GM12878 (cell line): ENCODE measurements around the gene LSM3. TPM values are rescaled to one million over a fixed set of nuclear protein-coding genes. Genes with fewer than 3 reads are reported as not detected.

Experiments
- ATAC-seq: fragments of 200-7000 bp; cut with Tn5 transposase; 3 replicates; pipeline ENCODE4 v1.9.1; 2020; ENCODE audit warnings: mild to moderate bottlenecking, moderate library complexity
- BruUV-seq: library from RNA; stranded (reverse); fragments of 400-500 nt; replicated peaks from 2 replicates; lab custom pipeline; 2021; lab: Mats Ljungman, UMichigan
- CTCF ChIA-PET: fragments of 300-600 bp; sonication (Branson Sonifier 250); formaldehyde crosslinking; extraction: SDS; loops from one replicate; lab custom pipeline; 2021; ENCODE audit warnings: inconsistent platforms; lab: Yijun Ruan, JAX
- POLR2A ChIA-PET: fragments of 350-600 bp; formaldehyde crosslinking; extraction: SDS; loops from one replicate; lab custom pipeline; 2021; ENCODE audit warnings: inconsistent platforms; lab: Charles Lee
- RAD21 ChIA-PET: fragments of 300-600 bp; sonication (Branson Sonifier 250); formaldehyde crosslinking; loops from one replicate; lab custom pipeline; 2023; ENCODE audit warnings: antibody characterized with exemption; ENCODE audit not compliant: unreplicated experiment; lab: Charles Lee
- SMC1A ChIA-PET: fragments of 300-600 bp; sonication (Branson Sonifier 250); formaldehyde crosslinking; loops from one replicate; lab custom pipeline; 2023; ENCODE audit not compliant: unreplicated experiment, uncharacterized antibody; lab: Charles Lee
- DNase-seq: peaks from one replicate; pipeline ENCODE4 v3.0.0-alpha.2; 2011; ENCODE audit warnings: low read depth, low spot score
- FAIRE-seq: peaks from 3 replicates; lab custom pipeline; 2011; peaks lifted over from hg19 to GRCh38; lab: Jason Lieb, UNC
- H2AFZ ChIP-seq: 2 replicates; pipeline ENCODE4 v1.6.0; 2011; ENCODE audit warnings: low read depth, low read length, control low read depth; ENCODE audit not compliant: control insufficient read depth
- H3K27ac ChIP-seq: 2 replicates; pipeline ENCODE4 v1.5.1; 2011; ENCODE audit warnings: control low read depth; ENCODE audit not compliant: control insufficient read depth, insufficient read depth
- H3K27me3 ChIP-seq, 2 experiments: replicated peaks in 1 of 2; 2 replicates each; pipeline versions ENCODE4 v1.6.0 to v1.6.1; 2011; ENCODE audit warnings: low read length in 1 of 2; ENCODE audit not compliant: control insufficient read depth in 2 of 2, insufficient read depth in 2 of 2
- H3K36me3 ChIP-seq, 2 experiments: 2 replicates each; pipeline ENCODE4 v1.5.1; 2011; ENCODE audit warnings: low read length in 1 of 2; ENCODE audit not compliant: control insufficient read depth in 2 of 2, insufficient read depth in 2 of 2
- H3K4me1 ChIP-seq: 2 replicates; pipeline ENCODE4 v1.6.1; 2011; ENCODE audit warnings: mild to moderate bottlenecking, low read length, moderate library complexity, mixed read lengths; ENCODE audit not compliant: control insufficient read depth, insufficient read depth
- H3K4me2 ChIP-seq: 2 replicates; pipeline ENCODE4 v1.6.0; 2011; ENCODE audit warnings: control low read depth; ENCODE audit not compliant: control insufficient read depth, insufficient read depth
- H3K4me3 ChIP-seq: fragments of 200-600 bp; sonication (generic); 2 replicates; pipeline ENCODE4 v1.5.1; 2016
- H3K79me2 ChIP-seq: 2 replicates; pipeline ENCODE4 v1.6.0; 2011; ENCODE audit warnings: low read length; ENCODE audit not compliant: control insufficient read depth, insufficient read depth
- H3K9ac ChIP-seq: 2 replicates; pipeline ENCODE4 v1.8.0; 2011; ENCODE audit warnings: low read length, control low read depth, mixed read lengths; ENCODE audit not compliant: control insufficient read depth, insufficient read depth
- H3K9me3 ChIP-seq: replicated peaks from 3 replicates; pipeline ENCODE4 v1.5.1; 2011; ENCODE audit warnings: mild to moderate bottlenecking, low read length; ENCODE audit not compliant: control insufficient read depth, insufficient read depth
- H4K20me1 ChIP-seq: 2 replicates; pipeline ENCODE4 v1.6.0; 2011; ENCODE audit not compliant: control insufficient read depth, insufficient read depth
- EED ChIP-seq: sonication (generic); IDR thresholded peaks from 2 replicates; pipeline ENCODE4 v1.6.1; 2016; ENCODE audit warnings: antibody characterized with exemption, low read depth
- ETV6 ChIP-seq, 2 experiments: fragments of 450-650 bp in 1 of 2; IDR thresholded peaks in 1 of 2; conservative IDR thresholded peaks in 1 of 2; 2 replicates each; pipeline ENCODE4 v1.6.1; 2014; ENCODE audit warnings: antibody characterized with exemption in 1 of 2, borderline replicate concordance in 1 of 2, low read depth in 1 of 2, mild to moderate bottlenecking in 1 of 2, moderate library complexity in 1 of 2
- GABPA ChIP-seq: IDR thresholded peaks from 2 replicates; pipeline ENCODE4 v1.6.1; 2014; ENCODE audit warnings: antibody characterized with exemption, low read depth, mild to moderate bottlenecking, inconsistent platforms
- HSF1 ChIP-seq: fragments of 150-350 bp; IDR thresholded peaks from 2 replicates; pipeline ENCODE4 v1.6.1; 2014; ENCODE audit warnings: mild to moderate bottlenecking, low read depth, low read length
- LARP7 ChIP-seq: fragments of 450-650 bp; IDR thresholded peaks from 2 replicates; pipeline ENCODE4 v1.6.1; 2017; ENCODE audit warnings: mild to moderate bottlenecking
- MXI1 ChIP-seq: fragments of 150-350 bp; IDR thresholded peaks from 2 replicates; pipeline ENCODE4 v1.6.1; 2011; ENCODE audit warnings: low read depth, mild to moderate bottlenecking, inconsistent platforms, low read length, improper control_type of control experiment
- MYB ChIP-seq: fragments of 150-350 bp; IDR thresholded peaks from 2 replicates; pipeline ENCODE4 v1.6.1; 2014; ENCODE audit warnings: mild to moderate bottlenecking, low read depth, low read length, borderline replicate concordance
- RB1 ChIP-seq: fragments of 450-650 bp; formaldehyde crosslinking; IDR thresholded peaks from 2 replicates; pipeline ENCODE4 v1.6.1; 2017; ENCODE audit warnings: mild to moderate bottlenecking, borderline replicate concordance
- RFX5 ChIP-seq: IDR thresholded peaks from 2 replicates; pipeline ENCODE4 v1.6.1; 2011; ENCODE audit warnings: low read depth, low read length, improper control_type of control experiment
- SPI1 ChIP-seq: IDR thresholded peaks from 2 replicates; pipeline ENCODE4 v1.6.1; 2011; ENCODE audit warnings: low read depth, mild to moderate bottlenecking, low read length, moderate library complexity, borderline replicate concordance; ENCODE audit not compliant: insufficient read depth
- SREBF1 ChIP-seq: IDR thresholded peaks from 2 replicates; pipeline ENCODE4 v1.6.1; 2012; ENCODE audit warnings: mild to moderate bottlenecking, low read length
- SRF ChIP-seq, 2 experiments: IDR thresholded peaks; 2 replicates each; pipeline ENCODE4 v1.6.1; 2011; ENCODE audit warnings: low read depth in 2 of 2, low read length in 2 of 2, mild to moderate bottlenecking in 1 of 2, moderate library complexity in 1 of 2
- TCF12 ChIP-seq: IDR thresholded peaks from 2 replicates; pipeline ENCODE4 v1.6.1; 2011; ENCODE audit warnings: low read depth, mild to moderate bottlenecking, low read length
- ZBTB11 ChIP-seq: fragments of 450-650 bp; formaldehyde crosslinking; IDR thresholded peaks from 2 replicates; pipeline ENCODE4 v1.5.0; 2022; ENCODE audit warnings: mild to moderate bottlenecking, missing genetic modification characterization
- ZNF207 ChIP-seq: fragments of 450-650 bp; IDR thresholded peaks from 2 replicates; pipeline ENCODE4 v1.6.1; 2014; ENCODE audit warnings: antibody characterized with exemption, mild to moderate bottlenecking, borderline replicate concordance
- ZNF274 ChIP-seq: IDR thresholded peaks from one replicate; pipeline ENCODE4 v1.8.0; 2011; ENCODE audit not compliant: insufficient read length, insufficient read depth
- ZNF384 ChIP-seq: IDR thresholded peaks from 2 replicates; pipeline ENCODE4 v1.6.1; 2012; ENCODE audit warnings: low read depth, mild to moderate bottlenecking, low read length, improper control_type of control experiment, borderline replicate concordance
- WGBS: methylation state at CpG from one replicate; pipeline ENCODE4 v1.1.6; 2016; ENCODE audit warnings: low lambda C conversion rate; ENCODE audit not compliant: insufficient replicate concordance, insufficient coverage; ENCODE audit errors: missing lambda C conversion rate; 5-methylcytosine and 5-hydroxymethylcytosine counted together
- in situ Hi-C: fragments of 300-500 bp; cut with MboI; formaldehyde crosslinking; loops from 9 replicates; pipeline ENCODE4 v1.14.3; 2018; ENCODE audit warnings: mixed read lengths
- intact Hi-C: fragments of 100-400 bp; cut with micrococcal nuclease; formaldehyde crosslinking; loops from one replicate; pipeline ENCODE4 v1.14.2; 2022; ENCODE audit not compliant: unreplicated experiment
- polyA plus RNA-seq, 11 experiments: library from polyadenylated mRNA; depleted of rRNA in 4 of 11; unstranded in 6 of 11; stranded (reverse) in 5 of 11; fragments of >200 nt; fragmentation: Nextera tagmentation in 4 of 11; fragmentation: Illumina TruSeq in 1 of 11; extraction: Ambion mirVana in 4 of 11; extraction: Trizol in 1 of 11; gene quantifications; 1 replicate in 1 of 11; 2 replicates in 10 of 11; pipeline versions ENCODE4 v1.2.1 to v1.2.3, GENCODE V29; 2011 to 2016; ENCODE audit warnings: inconsistent platforms in 2 of 11, missing spikeins in 2 of 11, low read depth in 1 of 11
- total RNA-seq, 4 experiments: library from RNA; depleted of rRNA in 3 of 4; stranded (reverse); fragments of >200 nt in 3 of 4; fragmentation: Illumina TruSeq in 1 of 4; extraction: Trizol in 1 of 4; gene quantifications; 2 replicates each; pipeline versions ENCODE4 v1.2.1 to v1.2.3, GENCODE V29; 2013 to 2021

The LSM3 gene
- total and polyA plus RNA-seq, 10 of the 15 experiments (the other 5 are each of a cell fraction or from before 2014, with no cell fraction given): 15.5 to 111 (median 29.1) TPM

GRCh38 chr3:14230729-14231128 is 52.1 kb downstream of the LSM3 start:
- no TSS peak for BruUV-seq
- no peak overlapping the region for H3K27ac ChIP-seq
- no peak overlapping the region for H2AFZ ChIP-seq
- FAIRE-seq (no peak), DNase-seq (no peak), ATAC-seq (no peak)
- H3K79me2 ChIP-seq: no peaks in the 10 kb centered on the region
- no peaks in the 10 kb centered on the region for H3K36me3 ChIP-seq
- H3K9me3 ChIP-seq: peaks cover 3% of the 10 kb centered on the region; the same call in 2 of the 3 replicates
- in situ Hi-C loops: no loop called here
- H3K4me1 ChIP-seq: no peaks in the 10 kb centered on the region
- RAD21 ChIA-PET: no interaction called here
- SMC1A ChIA-PET: interaction anchor here (1.0 kb wide), 1 partner anchor 11 kb away, joined by 3 read pairs; no protein-coding TSS in a partner anchor
- no peak for TF ChIP-seq ZNF207
- TF ChIP-seq RFX5: no peak
- no peak for TF ChIP-seq LARP7
- TF ChIP-seq MXI1: no peak
- no peak for TF ChIP-seq ZNF384
- no peak for TF ChIP-seq ZNF274
- no peak for TF ChIP-seq SRF (IDR thresholded peaks at IDR 0.05; ENCODE audit: low read depth in 2 of 2, low read length in 2 of 2)
- TF ChIP-seq MYB: no peak
- TF ChIP-seq ZBTB11 (CRISPR knock-in tag): no peak
- no peak for TF ChIP-seq ETV6 (conservative IDR thresholded peaks at IDR 0.05 in 1 of 2, IDR thresholded peaks at IDR 0.05 in 1 of 2; ENCODE audit: borderline replicate concordance in 1 of 2, low read depth in 1 of 2)
- TF ChIP-seq GABPA: no peak
- TF ChIP-seq SPI1: no peak
- no peak for TF ChIP-seq RB1
- TF ChIP-seq EED: no peak
- TF ChIP-seq SREBF1: no peak
- TF ChIP-seq TCF12: no peak
- TF ChIP-seq HSF1: no peak
- H4K20me1 ChIP-seq: no peaks in the 10 kb centered on the region
- no peak overlapping the region for H3K4me3 ChIP-seq
- no peak overlapping the region for H3K4me2 ChIP-seq
- WGBS: 28% methylated on average over 5 of the region's 5 CpGs
- no peak overlapping the region for H3K9ac ChIP-seq
- POLR2A ChIA-PET: no interaction called here
- peaks cover 0 to 1% of the 10 kb centered on the region in 2 experiments; a peak in 1 of 4 replicates for H3K27me3 ChIP-seq
- intact Hi-C loops: no loop called here
- CTCF ChIA-PET: interaction anchor here (3.2 kb wide), 1 partner anchor 27 kb away, joined by 12 read pairs; no protein-coding TSS in a partner anchor
